Lower leg skin (tissue), 3 donors: ENCODE measurements around the gene C22orf23.

Experiments used
- CTCF ChIP-seq, 3 donors: fragments of 450-650 bp; IDR thresholded peaks; one replicate each; pipeline ENCODE4 v1.5.1; 2016; ENCODE audit warnings: antibody characterized with exemption in 3 of 3, mild to moderate bottlenecking in 3 of 3, moderate library complexity in 2 of 3
- POLR2A ChIP-seq, 2 donors: fragments of 450-650 bp; IDR thresholded peaks; one replicate each; pipeline ENCODE4 v1.6.1; 2016 to 2017; ENCODE audit warnings: antibody characterized with exemption in 2 of 2, mild to moderate bottlenecking in 1 of 2, moderate library complexity in 1 of 2

GRCh38 chr22:37912171-37912570, 41.2 kb downstream of the C22orf23 start:
- no peak for TF ChIP-seq CTCF (IDR thresholded peaks at IDR 0.05)
- TF ChIP-seq POLR2A (IDR thresholded peaks at IDR 0.05) = no peak
